Naive B cell (primary cell): ENCODE data around the gene PKNOX2. TPM values are rescaled to one million over a fixed set of nuclear protein-coding genes. Genes with fewer than 3 reads are reported as not detected.
A peak's percentile ranks its signal among the peaks of the same experiment; 100 is the strongest.

Source experiments
- ATAC-seq, 2 donors: fragments of 150-1000 bp; cut with Tn5 transposase; 2 replicates each; pipeline ENCODE4 v1.10.0; 2021; ENCODE audit warnings: low read depth in 2 of 2, mild to moderate bottlenecking in 2 of 2, moderate library complexity in 2 of 2
- DNase-seq: peaks from one replicate; pipeline ENCODE4 v3.0.0; 2022
- H3K27ac Mint-ChIP-seq, 6 donors: one replicate each; pipeline ENCODE4 v1.8.0; 2020 to 2022; ENCODE audit warnings: mild to moderate bottlenecking in 6 of 6, mixed read lengths in 6 of 6, moderate library complexity in 5 of 6, inconsistent platforms in 2 of 6
- H3K27me3 Mint-ChIP-seq, 3 donors: one replicate each; pipeline ENCODE4 v1.8.0; 2021 to 2022; ENCODE audit warnings: mixed read lengths in 3 of 3, mild to moderate bottlenecking in 1 of 3
- H3K36me3 Mint-ChIP-seq, 2 donors: one replicate each; pipeline ENCODE4 v1.8.0; 2020 to 2022; ENCODE audit warnings: mixed read lengths in 2 of 2, inconsistent platforms in 1 of 2, mild to moderate bottlenecking in 1 of 2
- H3K4me1 Mint-ChIP-seq, 3 donors: one replicate each; pipeline ENCODE4 v1.8.0; 2020 to 2022; ENCODE audit warnings: mixed read lengths in 3 of 3, inconsistent platforms in 1 of 3, mild to moderate bottlenecking in 1 of 3, moderate library complexity in 1 of 3
- H3K4me3 Mint-ChIP-seq, 8 donors: one replicate each; pipeline ENCODE4 v1.8.0; 2020 to 2022; ENCODE audit warnings: mild to moderate bottlenecking in 8 of 8, mixed read lengths in 8 of 8, moderate library complexity in 8 of 8, inconsistent platforms in 2 of 8
- H3K9me3 Mint-ChIP-seq, 7 donors: one replicate each; pipeline ENCODE4 v1.8.0; 2020 to 2022; ENCODE audit warnings: mixed read lengths in 7 of 7, mild to moderate bottlenecking in 5 of 7, inconsistent platforms in 2 of 7, moderate library complexity in 1 of 7
- polyA plus RNA-seq, 6 donors: library from polyadenylated mRNA; unstranded; fragments of 300-500 nt; fragmentation: Illumina TruSeq; gene quantifications; one replicate each; pipeline ENCODE4 v1.2.3, GENCODE V29; 2021; ENCODE audit warnings: low read depth in 6 of 6

Gene PKNOX2
- polyA plus RNA-seq, 6 donors from 2014 or later: not detected

DNA sequence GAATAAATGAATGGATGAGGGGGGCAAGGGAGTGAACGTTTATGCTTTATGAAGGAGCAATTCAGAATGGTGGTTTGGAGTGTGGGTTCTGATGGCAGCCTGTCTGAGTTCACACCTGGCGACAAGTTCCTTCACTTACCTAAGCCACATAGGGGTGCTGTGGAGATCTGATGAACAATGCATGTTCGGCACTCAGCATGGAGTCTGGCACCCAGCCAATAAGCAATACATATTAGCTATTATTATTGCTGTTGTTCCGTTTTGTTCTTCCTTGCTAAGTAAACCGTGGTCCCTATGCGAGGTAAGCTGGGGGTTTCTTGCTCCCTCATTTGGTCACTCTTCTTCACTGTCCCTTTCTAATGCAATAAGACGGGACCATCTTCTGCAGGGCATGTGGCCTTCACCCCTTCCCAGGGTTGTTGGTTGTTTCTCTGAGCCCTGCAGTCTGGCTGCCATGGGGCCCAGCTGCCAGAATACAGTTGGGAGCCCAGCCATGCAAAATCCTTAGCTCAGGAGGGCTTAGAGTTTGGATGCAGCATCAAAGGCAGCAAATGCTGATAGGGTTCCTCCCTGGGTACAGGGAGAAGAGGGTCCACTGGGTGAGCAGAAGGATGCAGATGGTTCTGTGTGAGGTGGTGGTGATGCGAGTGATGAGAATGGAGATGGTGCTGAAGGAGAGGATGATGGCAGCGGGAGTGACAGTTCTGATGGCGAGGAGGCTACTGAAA, 6.4 kb upstream of the PKNOX2 start:
- ATAC-seq (no peak), DNase-seq (no peak)
- Mint-ChIP-seq H3K36me3 (no peaks in the 10 kb centered on the region), H3K4me1 (no peaks in the 10 kb centered on the region), H3K4me3 (no peak overlapping the region), H3K9me3 (no peaks in the 10 kb centered on the region), H3K27me3 (peaks cover 62 to 95% (median 87%) of the 10 kb centered on the region in 3 donors), H3K27ac (no peak overlapping the region)

GRCh38 chr11:125162743-125163142, 1.8 kb upstream of the PKNOX2 start:
- Mint-ChIP-seq H3K27me3 (peaks cover 53 to 93% (median 90%) of the 10 kb centered on the region in 3 donors), H3K27ac (no peak overlapping the region), H3K36me3 (peaks cover 4 to 18% of the 10 kb centered on the region in 2 donors), H3K4me3 (peak overlapping the region in 1 of 8 donors; percentile 56), H3K4me1 (peaks cover 15 to 18% (median 18%) of the 10 kb centered on the region in 3 donors), H3K9me3 (no peaks in the 10 kb centered on the region)
- DNase-seq (no peak), ATAC-seq (no peak)

- Mint-ChIP-seq H3K36me3 (peaks cover 4 to 18% of the 10 kb centered on the region in 2 donors), H3K27ac (no peak overlapping the region), H3K4me3 (peak overlapping the region; percentile 56 to 99 (median 81)), H3K9me3 (no peaks in the 10 kb centered on the region), H3K4me1 (peaks cover 15 to 18% (median 18%) of the 10 kb centered on the region in 3 donors), H3K27me3 (peaks cover 55 to 92% (median 92%) of the 10 kb centered on the region in 3 donors)
- DNase-seq (no peak), ATAC-seq (no peak)
Observed at GRCh38 chr11:125163431-125164063, 1.0 kb upstream of the PKNOX2 start.

- peaks cover 15 to 18% (median 18%) of the 10 kb centered on the region in 3 donors for H3K4me1 Mint-ChIP-seq
- ATAC-seq (no peak), DNase-seq (no peak)
- peaks cover 4 to 18% of the 10 kb centered on the region in 2 donors for H3K36me3 Mint-ChIP-seq
- no peaks in the 10 kb centered on the region for H3K9me3 Mint-ChIP-seq
- no peak overlapping the region for H3K27ac Mint-ChIP-seq
- peaks cover 59 to 95% (median 93%) of the 10 kb centered on the region in 3 donors for H3K27me3 Mint-ChIP-seq
- H3K4me3 Mint-ChIP-seq: peak overlapping the region; percentile 39 to 99 (median 81)
Observed at GRCh38 chr11:125164091-125164421, 495 bp upstream of the PKNOX2 start.

DNA sequence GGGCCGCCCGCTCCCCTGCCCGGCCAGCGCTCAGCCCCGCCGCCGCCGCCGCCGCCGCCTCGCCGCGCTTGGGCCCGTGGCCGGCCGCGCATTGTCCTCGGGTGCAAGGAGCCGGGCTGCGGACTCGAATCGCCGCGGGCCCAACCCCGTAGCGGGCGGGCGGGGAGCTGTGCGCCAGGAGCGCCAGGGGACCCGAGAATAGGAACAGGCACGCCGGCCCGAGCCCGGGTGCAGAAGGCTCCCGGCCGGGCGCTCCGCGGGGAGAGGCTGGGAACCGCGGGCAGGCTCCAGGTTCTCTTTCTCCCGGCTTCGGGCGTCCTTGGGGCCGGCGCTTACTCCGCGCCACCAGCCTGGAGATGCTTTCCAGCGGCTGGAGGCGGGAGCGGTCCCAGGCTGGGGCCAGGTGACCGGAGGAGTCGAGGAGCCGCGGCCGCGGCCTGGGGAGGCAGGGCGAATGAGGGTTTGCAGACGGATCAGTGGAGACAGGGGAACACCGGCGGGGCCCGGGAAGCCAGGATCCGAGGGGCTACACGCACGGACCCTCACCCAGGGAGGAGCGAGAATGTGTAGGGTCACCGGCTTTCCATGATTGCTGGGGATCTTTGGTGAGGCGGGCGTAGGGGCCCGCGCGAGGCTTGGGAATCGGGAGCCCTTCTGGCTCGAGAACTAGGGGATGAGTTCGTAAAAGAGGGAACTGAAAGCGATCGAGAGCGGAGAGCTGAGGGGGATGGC, 726 bp downstream of the PKNOX2 start:
- ATAC-seq (peak; percentile 23 to 42), DNase-seq (peak; percentile 9)
- peaks cover 64 to 95% (median 93%) of the 10 kb centered on the region in 3 donors for H3K27me3 Mint-ChIP-seq
- peaks cover 15 to 18% (median 18%) of the 10 kb centered on the region in 3 donors for H3K4me1 Mint-ChIP-seq
- no peaks in the 10 kb centered on the region for H3K9me3 Mint-ChIP-seq
- no peak overlapping the region for H3K27ac Mint-ChIP-seq
- peak overlapping the region; percentile 64 to 99 (median 90) for H3K4me3 Mint-ChIP-seq
- peaks cover 4 to 18% of the 10 kb centered on the region in 2 donors for H3K36me3 Mint-ChIP-seq

GRCh38 chr11:125165843-125166763, 1.6 kb downstream of the PKNOX2 start:
- ATAC-seq: no peak

GRCh38 chr11:125166764-125167291, 2.3 kb downstream of the PKNOX2 start:
- peak overlapping the region in 4 of 8 donors; percentile 16 to 66 (median 42) for H3K4me3 Mint-ChIP-seq
- H3K27me3 Mint-ChIP-seq: peaks cover 71 to 95% (median 93%) of the 10 kb centered on the region in 3 donors
- no peak overlapping the region for H3K27ac Mint-ChIP-seq
- no peaks in the 10 kb centered on the region for H3K9me3 Mint-ChIP-seq
- peaks cover 4 to 18% of the 10 kb centered on the region in 2 donors for H3K36me3 Mint-ChIP-seq
- DNase-seq: no peak
- H3K4me1 Mint-ChIP-seq: peaks cover 15 to 18% (median 18%) of the 10 kb centered on the region in 3 donors
- ATAC-seq: no peak

More at GRCh38 chr11:125165843-125166763, 1.6 kb downstream of the PKNOX2 start:
- peak overlapping the region in 2 of 6 donors; percentile 49 to 76 for H3K27ac Mint-ChIP-seq
- no peaks in the 10 kb centered on the region for H3K9me3 Mint-ChIP-seq
- H3K27me3 Mint-ChIP-seq: peaks cover 64 to 95% (median 93%) of the 10 kb centered on the region in 3 donors
- peaks cover 15 to 18% (median 18%) of the 10 kb centered on the region in 3 donors for H3K4me1 Mint-ChIP-seq
- H3K36me3 Mint-ChIP-seq: peaks cover 4 to 18% of the 10 kb centered on the region in 2 donors
- no peak for DNase-seq
- H3K4me3 Mint-ChIP-seq: peak overlapping the region; percentile 64 to 99 (median 90)

GRCh38 chr11:125167292-125167953, 2.9 kb downstream of the PKNOX2 start:
- no peak for DNase-seq
- Mint-ChIP-seq H3K27ac (no peak overlapping the region), H3K4me1 (peaks cover 15 to 18% (median 18%) of the 10 kb centered on the region in 3 donors), H3K27me3 (peaks cover 73 to 95% (median 93%) of the 10 kb centered on the region in 3 donors), H3K4me3 (peak overlapping the region in 2 of 8 donors; percentile 1 to 66), H3K36me3 (peaks cover 4 to 18% of the 10 kb centered on the region in 2 donors), H3K9me3 (no peaks in the 10 kb centered on the region)
- no peak for ATAC-seq

GRCh38 chr11:125167954-125168835, 3.6 kb downstream of the PKNOX2 start:
- no peaks in the 10 kb centered on the region for H3K9me3 Mint-ChIP-seq
- DNase-seq: no peak
- peaks cover 4 to 18% of the 10 kb centered on the region in 2 donors for H3K36me3 Mint-ChIP-seq
- H3K4me1 Mint-ChIP-seq: peaks cover 15 to 18% (median 18%) of the 10 kb centered on the region in 3 donors
- H3K27ac Mint-ChIP-seq: no peak overlapping the region
- H3K4me3 Mint-ChIP-seq: peak overlapping the region in 2 of 8 donors; percentile 1 to 7
- H3K27me3 Mint-ChIP-seq: peaks cover 70 to 94% (median 91%) of the 10 kb centered on the region in 3 donors
- ATAC-seq: no peak

GRCh38 chr11:125168918-125169456, 4.4 kb downstream of the PKNOX2 start:
- DNase-seq (no peak), ATAC-seq (no peak)
- H3K27ac Mint-ChIP-seq: no peak overlapping the region
- H3K9me3 Mint-ChIP-seq: no peaks in the 10 kb centered on the region
- H3K27me3 Mint-ChIP-seq: peaks cover 68 to 94% (median 91%) of the 10 kb centered on the region in 3 donors
- peaks cover 13 to 18% (median 15%) of the 10 kb centered on the region in 3 donors for H3K4me1 Mint-ChIP-seq
- H3K4me3 Mint-ChIP-seq: no peak overlapping the region
- peaks cover 4 to 18% of the 10 kb centered on the region in 2 donors for H3K36me3 Mint-ChIP-seq

- H3K27ac Mint-ChIP-seq: no peak overlapping the region
- H3K4me1 Mint-ChIP-seq: peaks cover 9 to 12% (median 11%) of the 10 kb centered on the region in 3 donors
- no peak overlapping the region for H3K4me3 Mint-ChIP-seq
- H3K9me3 Mint-ChIP-seq: no peaks in the 10 kb centered on the region
- DNase-seq (no peak), ATAC-seq (no peak)
- peaks cover 67 to 95% (median 91%) of the 10 kb centered on the region in 3 donors for H3K27me3 Mint-ChIP-seq
- peaks cover 4 to 11% of the 10 kb centered on the region in 2 donors for H3K36me3 Mint-ChIP-seq
Observed at GRCh38 chr11:125170001-125170509, 5.5 kb downstream of the PKNOX2 start.
